SU-DHL-6 (cell line): ENCODE results near the gene KCNIP4.

Experiments
- CTCF ChIP-seq: fragments of 200-600 bp; sonication (generic); IDR thresholded peaks from one replicate; pipeline ENCODE4 v1.5.1; 2017; ENCODE audit warnings: antibody characterized with exemption, mild to moderate bottlenecking, low read length, moderate library complexity; ENCODE audit not compliant: insufficient read depth, poor library complexity, severe bottlenecking
- EZH2phosphoT487 ChIP-seq: fragments of 200-600 bp; sonication (generic), shearing (Covaris generic); conservative IDR thresholded peaks from 2 replicates; pipeline ENCODE4 v1.6.1; 2018; ENCODE audit warnings: mild to moderate bottlenecking, antibody characterized with exemption, low read length, moderate library complexity, mixed read lengths

GRCh38 chr4:20723019-20723418 is 1225.6 kb downstream of the KCNIP4 start:
- TF ChIP-seq CTCF = no peak
- no peak for TF ChIP-seq EZH2phosphoT487
